Mesothelial cell of epicardium (in vitro differentiated cells): ENCODE results near the gene ACVR1B. TPM values are rescaled to one million over a fixed set of nuclear protein-coding genes. Genes with fewer than 3 reads are reported as not detected.

Experiments
- DNase-seq, 2 experiments: peaks; one replicate each; pipeline ENCODE4 v3.0.0; 2021; ENCODE audit warnings: low spot score in 2 of 2; ENCODE audit not compliant: unreplicated experiment in 2 of 2
- H3K27ac Mint-ChIP-seq: 2 replicates; pipeline ENCODE4 v1.8.0; 2021; ENCODE audit warnings: mixed read lengths
- H3K27me3 Mint-ChIP-seq: 2 replicates; pipeline ENCODE4 v1.8.0; 2021; ENCODE audit warnings: low read depth, mixed read lengths
- H3K36me3 Mint-ChIP-seq: 2 replicates; pipeline ENCODE4 v1.8.0; 2021; ENCODE audit warnings: mixed read lengths
- H3K4me1 Mint-ChIP-seq: 2 replicates; pipeline ENCODE4 v1.8.0; 2021; ENCODE audit warnings: mixed read lengths
- H3K4me3 Mint-ChIP-seq: 2 replicates; pipeline ENCODE4 v1.8.0; 2021; ENCODE audit warnings: mild to moderate bottlenecking, moderate library complexity, mixed read lengths
- H3K9me3 Mint-ChIP-seq: 2 replicates; pipeline ENCODE4 v1.8.0; 2021; ENCODE audit warnings: mixed read lengths
- CTCF ChIP-seq: fragments of 200-600 bp; sonication (generic); IDR thresholded peaks from one replicate; pipeline ENCODE4 v1.5.0; 2021; ENCODE audit warnings: antibody characterized with exemption; ENCODE audit not compliant: unreplicated experiment
- total RNA-seq: library from RNA; stranded (reverse); gene quantifications from 3 replicates; pipeline ENCODE4 v1.2.1, GENCODE V29; 2021

The ACVR1B gene
- total RNA-seq, 1 donor from 2014 or later = 31.2 TPM

GRCh38 chr12:51994959-51995358 lies 43.5 kb downstream of the ACVR1B start:
- peaks cover 24% of the 10 kb centered on the region for H3K36me3 Mint-ChIP-seq
- no peaks in the 10 kb centered on the region for H3K27me3 Mint-ChIP-seq
- TF ChIP-seq CTCF = no peak
- H3K4me3 Mint-ChIP-seq = no peak overlapping the region
- H3K4me1 Mint-ChIP-seq = peaks cover 3% of the 10 kb centered on the region
- H3K9me3 Mint-ChIP-seq = no peaks in the 10 kb centered on the region
- H3K27ac Mint-ChIP-seq = no peak overlapping the region
- no peak for DNase-seq

GRCh38 chr12:51997136-51997535 lies 45.6 kb downstream of the ACVR1B start:
- Mint-ChIP-seq H3K4me1 (peaks cover 3% of the 10 kb centered on the region), H3K27me3 (no peaks in the 10 kb centered on the region), H3K36me3 (peaks cover 20% of the 10 kb centered on the region), H3K9me3 (no peaks in the 10 kb centered on the region), H3K4me3 (no peak overlapping the region), H3K27ac (no peak overlapping the region)
- DNase-seq = no peak
- TF ChIP-seq CTCF = no peak

- DNase-seq = no peak
- Mint-ChIP-seq H3K9me3 (no peaks in the 10 kb centered on the region), H3K4me3 (no peak overlapping the region), H3K27ac (no peak overlapping the region), H3K27me3 (peaks cover 30% of the 10 kb centered on the region), H3K36me3 (peaks cover 8% of the 10 kb centered on the region), H3K4me1 (peaks cover 15% of the 10 kb centered on the region)
- TF ChIP-seq CTCF = no peak
These were observed 51.6 kb downstream of the ACVR1B start for GRCh38 chr12:52003016-52003550.

- H3K4me3 Mint-ChIP-seq = no peak overlapping the region
- no peak overlapping the region for H3K27ac Mint-ChIP-seq
- peaks cover 19% of the 10 kb centered on the region for H3K4me1 Mint-ChIP-seq
- TF ChIP-seq CTCF = no peak
- no peak for DNase-seq
- H3K27me3 Mint-ChIP-seq = peaks cover 36% of the 10 kb centered on the region
- peaks cover 6% of the 10 kb centered on the region for H3K36me3 Mint-ChIP-seq
- H3K9me3 Mint-ChIP-seq = no peaks in the 10 kb centered on the region
These were observed 52.1 kb downstream of the ACVR1B start for GRCh38 chr12:52003591-52003990.

GRCh38 chr12:52004042-52004648 lies 52.6 kb downstream of the ACVR1B start:
- Mint-ChIP-seq H3K9me3 (no peaks in the 10 kb centered on the region), H3K4me1 (peaks cover 19% of the 10 kb centered on the region), H3K27me3 (peaks cover 41% of the 10 kb centered on the region), H3K36me3 (peaks cover 6% of the 10 kb centered on the region), H3K27ac (no peak overlapping the region), H3K4me3 (no peak overlapping the region)
- no peak for TF ChIP-seq CTCF
- DNase-seq = peak in 1 of 2 experiments; percentile 57
